ENCODE results near the gene FADD.

- TF ChIP-seq CTCF (conservative IDR thresholded peaks at IDR 0.05): no peak
- TF ChIP-seq ZFX (IDR thresholded peaks at IDR 0.05): no peak
These were observed 48.7 kb downstream of the FADD start for GRCh38 chr11:70251659-70252321.

Measured in C4-2B (cell line).